GM19455 (cell line): ENCODE measurements around the gene SKP1.
"Not testable (repeated sequence)": the region's sequence is repeated elsewhere in the genome, so short reads cannot be mapped to it uniquely, and the experiment has no call there.

ENCODE experiments used
- ATAC-seq: cut with Tn5 transposase; IDR thresholded peaks from one replicate; pipeline ENCODE4 v1.9.1; 2021; ENCODE audit not compliant: unreplicated experiment

SKP1 gene

DNA sequence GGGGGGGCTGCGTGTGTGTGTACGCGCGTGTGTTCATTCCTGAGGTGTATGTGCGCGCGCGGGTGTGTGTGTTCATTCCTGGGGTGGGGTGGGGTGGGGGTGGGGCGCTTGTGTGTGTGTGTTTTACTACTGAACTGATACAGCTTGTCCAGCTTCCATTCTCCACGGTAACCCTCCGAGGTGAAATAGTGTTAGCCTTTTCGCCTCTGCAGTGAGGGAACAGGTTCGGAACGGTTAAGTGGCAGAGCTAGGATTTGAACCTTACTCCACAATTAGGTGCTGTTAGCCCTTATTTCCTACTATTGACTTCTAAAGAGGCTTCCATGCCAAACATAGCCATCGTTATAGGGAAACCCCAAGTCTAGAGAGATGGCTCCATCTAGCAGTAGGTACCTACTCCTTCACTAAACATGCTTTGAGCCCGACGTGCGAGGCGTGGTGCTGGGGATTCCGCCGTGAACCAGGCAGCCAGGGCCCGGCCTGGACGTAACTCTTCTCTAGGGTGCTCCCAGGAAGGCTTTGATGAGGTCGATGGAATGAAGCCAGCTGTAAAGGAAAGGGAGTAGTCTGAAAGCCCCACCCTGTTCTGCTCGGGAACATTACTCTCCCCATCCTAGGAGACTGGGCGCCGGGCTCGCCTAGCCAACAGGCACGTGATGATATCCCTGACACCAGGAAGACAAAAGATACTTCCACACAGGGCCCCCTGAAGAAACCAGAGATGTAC is 782 bp upstream of the SKP1 start:
- ATAC-seq = no peak

DNA sequence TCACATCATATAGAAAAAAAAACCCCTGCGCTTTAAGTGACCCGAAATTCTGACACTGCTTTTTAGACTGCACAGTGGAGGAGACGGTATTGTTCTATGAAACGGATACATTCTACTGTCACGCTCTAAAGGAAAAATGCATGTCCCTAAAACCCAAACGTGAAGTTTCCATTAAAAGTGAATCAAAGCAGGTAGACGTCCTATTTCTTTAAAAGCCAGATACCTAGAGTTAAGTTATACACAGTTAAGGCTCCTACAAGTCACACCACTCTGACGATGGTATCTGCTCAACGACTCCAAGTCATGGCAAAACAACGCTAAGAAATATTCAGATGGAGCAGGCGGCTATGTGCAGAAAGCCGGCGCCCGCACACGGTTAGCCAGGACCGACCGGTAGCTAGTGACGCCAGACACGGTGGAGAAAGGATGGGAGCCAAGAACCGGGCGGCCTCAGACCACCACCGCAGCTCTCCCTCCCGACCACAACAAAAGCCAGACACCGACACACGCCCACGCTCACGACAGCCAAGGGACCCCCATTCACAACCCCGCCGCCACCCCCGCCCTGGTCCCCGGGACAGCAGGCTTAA is 734 bp downstream of the SKP1 start:
- ATAC-seq = peak; percentile 23

DNA sequence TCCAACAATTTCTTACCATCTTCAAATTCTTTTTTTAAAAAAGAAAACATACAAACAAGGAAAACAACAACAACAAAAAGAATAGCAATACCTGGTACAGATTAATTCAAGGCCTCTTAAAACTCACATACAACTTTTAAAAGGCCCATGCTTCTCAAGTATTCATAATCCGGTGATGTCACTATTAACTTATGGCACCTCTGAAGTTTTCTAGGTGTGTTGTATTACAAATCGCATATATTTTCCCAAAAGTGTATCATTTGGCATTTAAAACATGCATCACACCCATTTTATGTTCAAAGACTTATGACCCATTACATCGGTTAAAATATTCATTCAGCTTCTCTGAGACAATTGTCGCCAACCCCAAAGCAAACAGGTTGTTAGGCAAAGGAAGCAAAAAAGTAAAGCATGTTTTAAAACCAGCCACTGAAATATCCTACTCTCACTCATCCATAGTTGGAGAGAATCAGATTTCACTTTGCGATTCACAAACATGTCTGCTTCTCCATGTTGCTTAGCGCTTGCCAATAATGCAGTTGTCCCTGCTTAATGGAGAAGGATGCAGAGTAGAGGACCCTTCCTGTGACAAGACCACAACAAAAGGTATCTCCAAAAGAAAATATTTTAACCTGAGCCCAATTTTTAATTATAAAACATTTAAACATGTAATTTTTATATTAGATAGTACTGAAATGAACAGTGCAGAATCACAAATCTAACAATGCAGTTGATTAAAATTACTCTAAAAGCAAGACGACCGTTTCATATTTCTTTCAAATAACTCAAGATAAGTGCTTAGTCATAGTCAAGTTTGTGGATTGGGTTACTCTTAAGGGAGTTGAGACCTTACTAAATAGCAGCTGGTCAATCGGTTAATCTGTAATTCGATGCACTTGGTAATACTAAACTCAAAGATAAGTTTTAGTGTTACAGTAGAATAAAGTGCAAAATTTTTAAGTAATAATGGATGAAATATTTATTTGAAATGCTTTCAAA is 1.6 kb downstream of the SKP1 start:
- ATAC-seq = no peak

DNA sequence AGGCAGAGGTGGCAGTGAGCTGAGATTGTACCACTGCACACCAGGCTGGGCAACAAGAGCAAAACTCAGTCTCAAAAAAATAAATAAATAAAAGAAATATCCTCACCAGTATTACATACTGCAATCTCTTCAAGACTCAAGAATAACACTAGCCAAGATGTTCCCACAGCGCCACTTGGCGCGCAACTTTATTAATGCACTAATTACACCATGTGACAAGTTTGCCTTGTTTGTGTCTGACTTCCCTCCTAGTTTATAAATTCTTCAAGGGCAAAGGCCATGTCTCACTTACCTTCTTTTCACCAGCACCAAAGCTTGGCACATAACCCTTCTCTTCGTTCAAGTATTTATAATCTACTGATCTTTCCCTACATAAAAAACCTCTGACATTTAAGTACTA is 4.8 kb downstream of the SKP1 start:
- no peak for ATAC-seq

DNA sequence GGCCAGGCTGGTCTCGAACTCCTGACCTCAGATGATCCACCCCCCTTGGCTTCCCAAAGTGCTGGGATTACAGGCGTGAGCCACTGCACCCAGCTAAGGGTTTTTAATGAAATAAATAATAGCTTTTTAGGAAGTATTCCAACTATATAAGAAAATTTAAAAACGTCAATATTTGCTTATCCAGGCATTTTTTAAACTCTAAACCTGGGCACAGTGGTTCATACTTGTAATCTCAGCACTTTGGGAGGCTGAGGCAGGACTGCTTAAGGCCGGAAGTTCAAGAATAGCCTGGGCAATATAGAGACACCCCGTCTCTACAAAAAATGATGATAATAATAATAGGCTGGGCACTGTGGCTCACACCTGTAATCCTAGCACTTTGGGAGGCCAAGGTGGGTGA is 14.2 kb downstream of the SKP1 start:
- ATAC-seq = no peak

DNA sequence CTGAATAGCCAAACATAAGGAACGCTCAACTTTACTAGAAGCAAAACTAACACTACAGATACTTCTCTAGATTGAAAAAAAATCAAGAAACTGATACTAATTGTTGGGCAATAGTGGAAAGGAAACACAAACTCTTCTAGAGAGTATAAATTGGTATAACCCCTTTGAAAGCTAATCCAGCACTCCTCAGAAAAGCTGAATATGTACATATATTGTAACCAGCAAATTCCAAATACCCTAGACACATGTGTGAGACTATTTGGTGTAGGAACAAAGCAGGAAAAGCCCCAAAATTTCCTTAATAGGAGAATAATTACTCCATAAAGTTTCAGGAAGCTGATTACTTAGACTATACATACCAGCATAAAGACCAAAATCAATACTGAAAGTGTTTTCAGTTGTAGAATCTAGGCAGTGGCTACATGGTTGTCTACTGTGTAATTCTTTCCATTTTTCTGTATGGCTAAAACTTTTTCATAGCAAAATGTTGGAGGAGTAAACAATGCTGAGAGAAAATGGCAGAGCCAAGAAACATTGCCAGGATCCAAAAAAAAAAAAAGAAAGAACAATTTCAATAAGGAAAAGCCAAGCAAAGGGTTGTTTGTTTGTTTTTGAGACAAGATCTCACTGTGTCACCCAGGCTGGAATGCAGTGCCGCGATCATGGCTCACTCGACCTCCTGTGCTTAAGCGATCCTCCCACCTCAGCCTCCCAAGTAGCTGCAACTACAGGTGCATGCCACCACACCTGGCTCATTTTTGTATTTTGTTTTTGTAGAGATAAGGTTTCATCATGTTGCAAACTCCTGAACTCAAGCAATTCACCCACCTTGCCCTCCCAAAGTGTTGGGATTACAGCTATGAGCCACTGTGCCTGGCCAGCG is 15.0 kb downstream of the SKP1 start:
- no peak for ATAC-seq

DNA sequence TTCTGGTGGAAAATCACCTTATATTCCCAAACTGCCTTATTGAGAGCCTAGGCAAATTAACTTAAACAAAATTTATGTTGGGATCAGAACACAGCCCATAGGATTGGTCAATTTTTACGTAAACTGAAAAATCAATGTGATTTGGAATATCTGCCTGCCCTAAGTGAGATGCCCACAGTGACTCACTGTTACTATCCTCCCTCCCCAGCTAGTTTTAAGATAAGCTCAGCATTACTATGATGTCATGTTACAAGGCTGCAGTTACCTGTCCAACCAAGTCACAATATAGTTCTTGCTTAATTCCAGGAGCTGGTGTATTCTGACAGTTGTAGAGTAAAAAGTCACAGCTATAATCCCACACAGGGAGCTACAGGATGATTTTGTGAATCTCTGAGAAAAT is 23.1 kb downstream of the SKP1 start:
- no peak for ATAC-seq

DNA sequence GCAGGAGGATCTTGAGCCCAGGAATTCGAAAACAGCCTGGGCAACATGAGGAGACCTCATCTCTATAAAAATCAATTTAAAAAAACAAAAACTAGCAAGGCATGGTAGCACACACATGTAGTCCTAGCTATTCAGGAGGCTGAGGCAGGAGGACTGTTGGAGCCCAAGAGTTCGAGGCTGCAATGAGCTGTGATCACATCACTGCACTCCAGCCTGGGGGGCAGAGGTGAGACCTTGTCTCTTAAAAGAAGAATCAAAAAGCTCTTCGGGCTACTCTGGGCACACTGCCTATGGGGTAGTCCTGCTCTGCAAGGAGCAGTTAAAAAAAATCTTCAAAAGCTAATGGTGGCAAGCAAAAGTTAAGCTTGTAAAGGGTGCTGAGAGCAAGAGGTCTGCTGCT is 23.5 kb downstream of the SKP1 start:
- ATAC-seq = no peak

DNA sequence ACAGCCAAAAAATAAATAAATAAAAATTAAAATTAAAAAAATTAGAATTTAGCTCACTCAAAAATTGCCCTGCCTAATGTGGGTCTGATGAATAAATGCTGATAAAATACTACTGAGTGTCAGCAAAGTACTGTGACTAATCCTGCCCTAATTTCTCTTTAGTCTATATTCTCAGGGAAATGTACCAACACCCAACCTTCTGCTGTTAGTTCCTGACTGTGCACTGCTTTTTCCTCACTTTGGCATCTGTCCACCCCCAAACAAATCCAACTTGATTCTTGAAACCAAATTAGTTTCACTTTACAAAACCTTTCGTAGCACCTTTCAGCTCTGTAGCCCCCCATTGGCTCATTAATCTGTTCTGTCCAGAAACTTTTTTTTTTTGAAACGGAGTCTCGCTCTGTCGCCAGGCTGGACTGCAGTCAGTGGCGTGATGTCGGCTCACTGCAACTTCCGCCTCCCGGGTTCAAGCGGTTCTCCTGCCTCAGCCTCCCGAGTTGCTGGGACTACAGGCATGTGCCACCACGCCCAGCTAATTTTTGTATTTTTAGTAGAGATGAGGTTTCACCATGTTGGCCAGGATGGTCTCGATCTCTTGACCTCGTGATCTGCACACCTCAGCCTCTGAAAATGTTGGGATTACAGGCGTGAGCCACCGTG is 24.4 kb downstream of the SKP1 start:
- not testable (repeated sequence) for ATAC-seq

DNA sequence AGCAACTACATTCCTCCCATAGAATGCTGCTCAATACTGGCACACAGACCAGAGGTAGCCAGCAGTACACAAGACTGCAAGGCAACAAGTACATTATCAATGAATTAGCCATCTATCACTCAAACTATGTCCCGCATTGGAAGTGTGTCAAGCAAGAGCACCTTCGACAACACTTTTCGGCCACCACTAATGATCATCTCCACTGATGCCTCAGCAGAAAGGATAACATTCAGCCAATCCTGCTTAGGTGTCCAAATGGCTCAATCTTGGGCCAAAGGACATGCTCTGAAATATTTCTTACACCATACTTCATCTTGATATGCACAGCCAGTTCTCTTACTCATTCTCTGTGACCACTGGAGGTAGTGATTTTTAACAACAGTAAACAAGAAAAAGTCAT is 25.0 kb downstream of the SKP1 start:
- no peak for ATAC-seq

DNA sequence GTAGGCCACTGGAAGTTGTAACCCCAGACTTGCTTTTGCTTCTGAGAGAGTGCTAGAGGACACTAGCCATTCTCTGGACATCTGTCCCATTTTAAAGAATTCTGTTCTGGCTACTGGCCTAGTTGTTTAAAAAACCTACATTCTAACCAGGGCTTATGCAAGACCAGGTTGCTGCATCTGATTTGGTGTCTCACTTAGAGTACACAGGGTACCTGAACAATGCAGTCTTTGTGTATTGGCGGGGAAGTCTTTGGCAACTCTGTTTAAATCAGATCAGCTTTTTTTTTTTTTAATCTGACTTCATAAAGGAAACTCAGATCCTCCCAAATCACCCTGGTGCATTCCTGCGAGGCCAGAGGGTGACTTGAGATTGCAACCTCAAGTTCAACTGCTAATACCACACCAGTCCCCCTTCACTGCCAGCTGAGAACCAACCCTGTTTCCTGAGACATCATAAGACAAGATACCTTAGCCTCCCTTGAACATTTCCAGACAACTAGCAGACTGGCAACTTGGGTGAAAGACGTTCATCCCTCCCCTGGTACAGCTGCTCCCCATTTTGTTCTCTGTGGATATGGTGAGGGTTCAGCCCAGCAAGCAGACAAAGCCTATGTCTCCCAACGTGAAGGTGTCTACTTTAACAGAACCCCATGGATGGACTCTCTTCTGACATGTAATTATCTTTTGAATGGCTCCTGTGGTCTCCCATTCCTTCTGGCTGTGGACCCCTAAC is 27.0 kb downstream of the SKP1 start:
- ATAC-seq = no peak

DNA sequence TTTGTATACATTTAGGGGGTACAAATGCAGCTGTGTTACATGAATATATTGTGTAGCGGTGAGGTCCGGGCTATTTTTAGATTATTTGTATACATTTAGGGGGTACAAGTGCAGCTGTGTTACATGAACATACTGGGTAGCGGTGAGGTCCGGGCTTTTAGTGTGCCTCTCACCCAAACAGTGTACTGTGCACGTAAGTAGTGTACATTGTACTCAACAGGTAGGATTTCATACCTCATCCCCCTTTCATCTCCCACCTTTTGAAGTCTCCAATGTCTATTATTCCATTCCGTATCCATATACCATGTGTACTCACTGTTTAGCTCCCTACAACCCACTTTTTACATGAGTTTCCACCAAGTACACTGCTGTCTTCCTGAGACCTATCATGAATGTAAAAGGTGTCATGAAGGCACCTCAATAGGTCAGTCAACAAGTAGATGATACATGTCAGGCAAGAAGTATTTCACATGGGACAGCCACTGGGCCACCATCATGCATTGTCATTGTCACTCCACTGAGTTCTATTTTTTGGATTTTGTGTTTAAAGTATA is 27.7 kb downstream of the SKP1 start:
- ATAC-seq = no peak

DNA sequence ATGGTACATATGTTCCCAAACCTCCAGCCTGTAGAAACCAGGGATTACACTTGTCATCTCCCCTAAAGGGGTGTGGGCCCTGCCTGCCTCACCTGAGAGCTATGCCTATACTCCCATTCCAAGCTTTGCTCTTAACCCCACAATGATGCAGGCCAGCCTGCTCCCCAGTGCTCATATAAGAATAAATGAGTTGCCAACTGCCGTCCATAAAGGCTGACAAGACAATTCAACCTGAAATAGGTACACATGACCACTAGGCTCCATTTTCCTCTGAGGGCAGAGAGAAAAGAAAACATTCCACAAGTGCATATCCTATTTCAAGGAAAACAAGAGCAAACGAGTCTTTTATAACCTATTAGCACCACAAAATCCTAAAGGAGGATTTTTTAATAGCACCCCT is 28.4 kb downstream of the SKP1 start:
- no peak for ATAC-seq

DNA sequence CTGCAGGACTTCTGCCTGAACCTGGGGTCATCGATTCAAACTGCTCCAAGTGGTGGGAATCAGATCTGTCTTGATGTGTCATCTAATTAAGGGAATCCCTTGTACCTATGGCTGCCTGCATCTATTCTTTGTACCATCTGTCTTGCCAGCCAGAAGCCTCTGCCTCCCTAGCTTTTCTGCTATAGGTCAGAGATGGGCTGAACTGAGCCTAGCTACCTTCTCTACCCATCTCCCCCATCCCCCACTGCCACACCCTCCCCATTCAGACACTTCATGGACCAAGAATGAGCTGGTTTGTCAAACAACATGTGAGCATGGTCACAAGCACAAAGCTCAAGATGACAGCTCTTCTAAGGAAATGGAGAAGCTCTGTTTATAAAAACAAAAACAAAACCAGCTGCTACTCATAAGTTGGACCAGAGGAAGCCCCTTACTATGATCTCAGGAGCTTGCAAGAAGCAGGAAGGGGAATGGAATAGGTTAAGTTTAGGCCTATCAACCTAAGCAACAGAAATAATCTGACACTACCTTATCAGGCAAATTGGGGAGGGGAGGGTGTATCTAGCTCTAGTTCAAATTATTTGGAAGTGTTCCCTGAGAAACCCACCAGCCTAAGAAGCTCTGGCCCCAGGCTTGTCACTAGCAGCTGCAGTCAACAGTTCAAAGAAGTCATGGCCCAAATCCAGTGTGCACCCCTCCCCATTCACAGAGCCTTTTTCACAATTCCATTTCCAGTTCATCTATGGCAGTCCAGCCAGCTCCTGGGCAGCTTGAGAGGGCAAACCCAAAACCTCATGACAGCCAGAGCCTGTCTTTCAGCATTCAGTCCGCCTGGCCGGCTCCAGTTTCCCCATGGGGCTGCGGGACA is 29.9 kb downstream of the SKP1 start:
- ATAC-seq = no peak

DNA sequence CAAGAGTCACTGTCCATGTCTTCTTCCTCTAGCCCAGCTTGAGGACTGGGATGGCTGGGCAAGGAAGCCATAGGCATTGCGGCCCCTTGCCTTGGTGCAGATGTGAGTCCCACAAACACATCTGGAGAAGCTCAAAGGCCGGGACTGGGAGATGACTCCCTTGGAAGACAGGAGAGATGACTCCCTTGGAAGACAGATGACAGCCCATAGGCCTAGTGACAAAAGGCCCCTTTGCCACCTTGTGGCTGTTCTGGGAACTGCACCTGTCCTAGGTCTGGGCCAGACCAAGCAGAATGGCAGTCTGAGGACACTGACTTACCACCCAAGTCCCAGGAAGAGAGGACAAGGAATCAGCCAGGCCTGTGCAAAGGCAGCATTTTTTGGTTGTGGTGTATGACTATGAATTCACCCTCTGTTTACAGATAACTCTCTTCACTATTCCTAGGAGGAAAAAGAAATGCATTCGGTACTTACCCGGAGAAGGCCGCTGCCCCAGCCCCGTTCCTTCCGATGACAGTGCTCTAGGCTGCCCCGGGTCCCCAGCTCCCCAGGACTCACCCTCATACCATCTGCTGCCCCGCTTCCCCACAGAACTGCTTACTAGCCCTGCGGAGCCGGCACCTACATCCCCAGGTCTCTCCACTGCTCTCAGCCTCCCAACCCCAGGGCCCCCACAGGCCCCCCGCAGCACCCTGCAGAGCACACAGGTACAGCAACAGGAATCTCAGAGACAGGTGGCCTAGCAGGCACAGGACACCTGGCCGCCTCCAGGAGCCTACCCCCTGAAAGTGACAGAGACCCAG is 30.8 kb downstream of the SKP1 start:
- ATAC-seq = no peak

DNA sequence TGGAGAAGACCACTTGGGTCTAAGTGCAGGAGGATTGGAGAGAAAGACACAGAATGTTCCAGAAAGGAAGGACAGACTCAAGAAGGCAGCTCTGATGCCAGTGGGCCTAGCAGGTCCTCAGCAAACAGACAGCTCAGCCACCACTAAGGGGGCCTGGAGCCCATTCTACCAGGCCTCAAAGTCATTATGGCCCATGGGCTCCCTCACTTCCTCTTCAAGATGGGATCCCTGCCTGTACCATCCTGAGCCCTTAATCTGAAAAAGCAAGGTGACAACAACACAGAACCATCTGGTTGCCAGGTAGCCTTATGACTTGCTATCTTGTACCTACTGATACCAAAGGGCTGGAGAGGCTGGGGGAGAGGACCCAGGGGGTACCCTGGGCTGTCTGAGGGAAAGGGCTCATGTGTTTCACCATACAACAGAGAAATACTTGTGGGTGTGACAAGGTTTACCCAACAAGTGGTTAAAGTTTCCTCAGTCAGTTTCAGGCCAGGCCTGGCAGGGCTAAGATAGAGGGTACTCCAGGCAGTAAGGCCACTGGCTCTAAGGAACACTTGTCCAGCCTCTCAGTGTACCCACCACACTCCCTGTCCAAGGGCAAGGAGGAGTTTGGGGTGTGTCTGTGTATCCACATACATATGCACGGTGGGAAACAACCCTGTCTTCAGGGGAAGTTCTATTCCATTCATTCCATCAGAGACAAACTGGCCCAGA is 31.6 kb downstream of the SKP1 start:
- ATAC-seq = no peak
